Measurements from ENCODE around the gene CACNB3. TPM values are rescaled to one million over a fixed set of nuclear protein-coding genes. Genes with fewer than 3 reads are reported as not detected.
A peak's percentile ranks its signal among the peaks of the same experiment; 100 is the strongest.

Gene CACNB3
- total and polyA plus RNA-seq, 2 of the 8 experiments (the other 6 are each of a cell fraction or from before 2014, with no cell fraction given): 12.5 to 16.0 TPM

- TF ChIP-seq POU5F1 (IDR thresholded peaks at IDR 0.05; ENCODE audit: low read depth, low read length): no peak
- TF ChIP-seq CTBP2 (IDR thresholded peaks at IDR 0.05; ENCODE audit: borderline replicate concordance, insufficient read depth, insufficient read length, low read length): no peak
- TF ChIP-seq CREB1 (IDR thresholded peaks at IDR 0.05): 0 out of 2 replicates have a peak, but pooled peaks have one; percentile 24
- peak; percentile 99 for TF ChIP-seq TAF1 (IDR thresholded peaks at IDR 0.05; ENCODE audit: low read depth, low read length)
- no peak for TF ChIP-seq SIRT6 (IDR thresholded peaks at IDR 0.05; ENCODE audit: low read length)
- TF ChIP-seq ZNF274 (IDR thresholded peaks at IDR 0.05; ENCODE audit: borderline replicate concordance, extremely low read depth, low read length): no peak
- peak; percentile 100 for TF ChIP-seq POLR2A (IDR thresholded peaks at IDR 0.05; ENCODE audit: control extremely low read depth in 1 of 2, low read depth in 2 of 2, low read length in 2 of 2)
- no peak for TF ChIP-seq SIX5 (IDR thresholded peaks at IDR 0.05; ENCODE audit: low read depth, low read length)
- TF ChIP-seq GTF2F1 (IDR thresholded peaks at IDR 0.05; ENCODE audit: borderline replicate concordance, low read depth, low read length): peak; percentile 85
- TF ChIP-seq SIN3A (conservative IDR thresholded peaks at IDR 0.05 in 1 of 2, IDR thresholded peaks at IDR 0.05 in 1 of 2; ENCODE audit: low read depth in 1 of 2, low read length in 2 of 2): peak; percentile 62 to 73; a peak in 2 of 4 replicates
- TF ChIP-seq BCL11A (IDR thresholded peaks at IDR 0.05; ENCODE audit: low read depth in 2 of 2, low read length in 2 of 2): no peak
- no peak for TF ChIP-seq RFX5 (IDR thresholded peaks at IDR 0.05; ENCODE audit: borderline replicate concordance, low read depth, low read length)
- 0 out of 2 replicates have a peak, but pooled peaks have one; percentile 14 for TF ChIP-seq TEAD4 (IDR thresholded peaks at IDR 0.05; ENCODE audit: low read depth, low read length)
- no peak for TF ChIP-seq SP4 (IDR thresholded peaks at IDR 0.05; ENCODE audit: low read length)
- no peak for TF ChIP-seq RXRA (IDR thresholded peaks at IDR 0.05; ENCODE audit: insufficient read depth, low read depth, low read length)
- TF ChIP-seq, protein P1, sequence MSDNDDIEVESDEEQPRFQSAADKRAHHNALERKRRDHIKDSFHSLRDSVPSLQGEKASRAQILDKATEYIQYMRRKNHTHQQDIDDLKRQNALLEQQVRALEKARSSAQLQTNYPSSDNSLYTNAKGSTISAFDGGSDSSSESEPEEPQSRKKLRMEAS (IDR thresholded peaks at IDR 0.05): 0 out of 2 replicates have a peak, but pooled peaks have one; percentile 28
- TF ChIP-seq SAP30 (IDR thresholded peaks at IDR 0.05; ENCODE audit: insufficient read depth, insufficient replicate concordance, low read length): peak; percentile 45
- TF ChIP-seq YY1 (IDR thresholded peaks at IDR 0.05; ENCODE audit: low read depth, low read length): no peak
- TF ChIP-seq JUND (IDR thresholded peaks at IDR 0.05; ENCODE audit: low read length): no peak
- no peak for TF ChIP-seq CBX5 (IDR thresholded peaks at IDR 0.05; ENCODE audit: low read depth, low read length)
- TF ChIP-seq, protein P2, sequence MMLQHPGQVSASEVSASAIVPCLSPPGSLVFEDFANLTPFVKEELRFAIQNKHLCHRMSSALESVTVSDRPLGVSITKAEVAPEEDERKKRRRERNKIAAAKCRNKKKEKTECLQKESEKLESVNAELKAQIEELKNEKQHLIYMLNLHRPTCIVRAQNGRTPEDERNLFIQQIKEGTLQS (IDR thresholded peaks at IDR 0.05; ENCODE audit: insufficient read depth, low read depth, low read length): no peak
- TF ChIP-seq RNF2 (IDR thresholded peaks at IDR 0.05; ENCODE audit: borderline replicate concordance, low read depth, low read length, missing control alignments, poor library complexity, severe bottlenecking): no peak
- TF ChIP-seq RAD21 (IDR thresholded peaks at IDR 0.05 in 1 of 2, conservative IDR thresholded peaks at IDR 0.05 in 1 of 2; ENCODE audit: low read depth in 2 of 2, low read length in 2 of 2): no peak
Measured at GRCh38 chr12:48865281-48866051, 47.2 kb downstream of the CACNB3 start, which contains the start of gene RND1 (continued).

Measured in H1 (cell line).